Measurements from ENCODE around the gene HSD3B7.
"Not testable (repeated sequence)": the region's sequence is repeated elsewhere in the genome, so short reads cannot be mapped to it uniquely, and the experiment has no call there.

The HSD3B7 gene

DNA sequence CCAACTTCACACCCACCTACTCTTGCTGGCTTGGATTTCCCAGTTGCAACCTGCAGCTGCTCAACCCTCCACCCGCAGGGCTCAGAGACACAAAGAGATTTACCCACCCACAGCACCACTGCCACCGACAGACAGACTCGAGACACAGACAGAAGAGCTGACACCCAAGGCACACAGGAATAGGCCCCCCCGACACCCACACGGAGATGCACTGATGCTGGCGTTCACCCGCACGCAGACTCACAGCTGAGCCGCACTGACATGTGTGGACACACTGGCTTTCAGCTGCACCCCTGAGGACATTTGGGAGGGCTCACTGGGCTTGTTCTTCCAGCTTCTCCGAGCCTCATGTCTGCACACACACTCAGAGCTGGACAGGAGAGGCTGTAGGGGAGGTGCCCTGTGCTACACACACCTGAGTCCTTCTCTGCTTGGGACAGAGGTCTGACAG, 17.3 kb downstream of the HSD3B7 start:
- DNase-seq, result no peak

DNA sequence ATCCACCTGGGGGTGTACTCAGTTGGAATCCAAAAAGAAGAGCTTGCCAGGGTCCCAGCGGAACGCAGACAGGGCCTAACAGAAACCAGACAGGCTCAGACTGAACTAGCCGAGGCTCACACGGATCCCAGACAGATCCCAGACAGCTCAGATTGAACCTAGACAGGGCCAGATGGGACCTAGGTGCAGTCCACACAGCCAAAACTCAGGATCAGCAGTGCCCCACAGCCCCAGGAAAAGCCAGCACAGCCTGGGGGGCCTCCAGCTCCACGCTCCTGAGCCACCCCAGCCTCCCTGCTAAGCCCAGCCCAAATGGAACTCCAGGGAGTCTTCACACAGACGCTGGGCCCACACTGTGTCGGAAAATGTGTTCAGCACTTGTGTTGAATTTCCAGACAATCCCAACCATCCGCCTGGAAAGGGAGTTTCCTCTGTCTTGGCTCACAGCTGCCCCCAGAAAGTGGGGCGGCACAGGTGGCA, 17.9 kb downstream of the HSD3B7 start:
- DNase-seq, result no peak

- DNase-seq, result no peak
These were observed 18.7 kb downstream of the HSD3B7 start for GRCh38 chr16:31003744-31004143.

- DNase-seq, result no peak
These were observed 19.7 kb downstream of the HSD3B7 start for GRCh38 chr16:31004658-31005057.

DNA sequence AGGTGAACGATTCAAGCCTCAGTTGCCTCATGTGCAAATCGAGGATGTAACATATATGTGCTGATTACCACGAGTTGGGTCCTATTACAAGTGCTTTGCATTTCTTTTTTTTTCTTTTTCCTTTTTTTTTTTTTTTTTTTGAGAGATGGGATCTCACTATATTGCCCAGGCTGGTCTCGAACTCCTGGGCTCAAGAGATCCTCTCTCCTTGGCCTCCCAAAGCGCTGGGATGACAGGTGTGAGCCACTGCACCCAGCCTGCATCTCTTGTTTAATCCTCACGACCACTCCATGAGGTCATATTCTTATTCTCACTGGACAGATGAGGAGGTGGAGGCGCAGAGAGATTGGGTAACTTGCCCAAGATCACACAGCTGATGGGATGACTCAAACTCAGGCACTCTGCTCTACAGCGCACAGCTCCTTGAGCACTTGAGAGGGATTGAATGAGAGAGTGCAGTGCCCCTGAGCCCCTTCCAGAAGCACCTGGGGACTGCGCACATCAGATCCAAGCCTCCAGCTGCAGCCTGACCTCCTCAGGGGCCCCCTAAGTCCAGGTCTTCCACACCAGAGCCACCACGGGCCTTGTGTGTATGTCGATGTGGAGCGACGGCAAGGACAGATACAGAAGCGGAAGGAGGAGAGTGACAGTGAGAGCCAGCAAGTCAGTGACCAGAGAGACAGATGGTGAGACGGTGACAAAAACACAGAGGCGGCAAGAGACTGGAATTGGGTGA, 20.5 kb downstream of the HSD3B7 start:
- DNase-seq, result no peak

DNA sequence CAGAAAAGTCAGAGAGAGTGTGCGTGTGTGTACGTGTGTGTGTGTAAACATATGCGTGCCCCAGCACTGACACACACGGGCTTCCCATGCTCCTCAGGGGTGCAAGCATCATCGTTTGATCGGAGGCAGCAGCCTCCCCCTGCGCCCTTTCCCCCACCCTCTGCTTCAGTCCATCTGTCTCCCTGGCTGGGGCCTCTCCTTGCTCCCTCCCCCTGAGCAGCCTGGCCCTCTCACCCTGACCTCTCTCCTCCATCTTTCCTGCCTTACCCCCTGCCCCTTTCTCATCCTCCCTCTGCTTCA, 21.0 kb downstream of the HSD3B7 start:
- DNase-seq, result no peak

DNA sequence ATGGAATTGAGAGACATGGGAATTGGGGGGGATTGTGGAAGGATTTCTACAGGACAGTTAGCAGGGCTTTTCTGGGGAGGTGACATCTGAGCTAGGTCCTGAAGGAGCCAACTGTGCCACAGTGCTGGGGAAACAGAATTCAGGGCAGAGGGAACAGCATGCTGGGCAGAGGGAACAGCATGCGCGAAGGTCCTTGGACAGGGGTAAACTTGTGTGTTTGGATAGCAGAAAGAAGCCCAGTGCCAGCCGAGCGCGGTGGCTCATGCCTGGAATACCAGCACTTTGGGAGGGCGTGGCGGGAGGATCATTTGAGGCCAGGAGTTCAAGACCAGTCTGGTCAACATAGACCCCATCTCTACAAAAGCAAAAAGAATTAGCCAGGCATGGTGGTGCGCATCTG, 21.6 kb downstream of the HSD3B7 start:
- no peak for DNase-seq

DNA sequence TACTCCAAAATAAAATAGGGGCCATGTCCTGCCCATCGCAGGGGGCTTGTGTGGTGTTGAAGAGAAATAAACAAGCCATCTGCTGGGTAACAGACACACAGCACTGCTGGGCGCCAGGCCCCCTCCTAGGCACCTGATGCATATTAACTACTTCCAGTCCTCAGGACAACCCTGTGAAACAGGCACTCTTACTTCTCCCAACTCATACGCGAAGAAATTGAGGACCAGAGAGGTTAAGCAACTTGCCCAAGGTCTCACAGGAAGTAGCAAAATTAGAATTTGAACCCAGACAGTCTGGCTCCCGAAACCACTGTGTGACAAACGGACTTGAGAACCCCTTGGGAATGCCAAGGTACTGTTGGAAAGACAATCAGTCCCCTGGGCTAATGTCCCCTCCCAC, 22.7 kb downstream of the HSD3B7 start:
- DNase-seq, result no peak

DNA sequence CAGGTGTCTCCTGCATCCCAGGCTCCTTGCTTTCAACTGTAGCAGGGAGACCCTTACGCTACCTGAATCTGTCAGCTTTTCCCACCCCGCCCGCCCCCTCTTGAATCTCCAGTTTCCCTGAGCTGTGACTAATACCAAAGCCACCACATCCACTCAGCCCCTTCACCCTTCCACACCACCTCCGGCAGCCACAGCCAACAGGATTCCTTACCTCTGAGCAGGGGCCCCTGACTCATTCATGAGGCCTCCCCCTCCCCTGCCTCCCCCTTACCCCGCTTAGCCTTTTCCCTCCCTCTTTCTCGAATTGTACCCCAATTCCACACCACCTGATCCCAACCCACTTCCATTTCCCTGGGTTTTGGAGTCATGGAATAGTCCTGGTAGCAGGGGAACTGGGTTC, 23.1 kb downstream of the HSD3B7 start:
- DNase-seq, result no peak

- DNase-seq, result no peak
These were observed 23.5 kb downstream of the HSD3B7 start for GRCh38 chr16:31008551-31008950.

GRCh38 chr16:31009120-31009519, 24.1 kb downstream of the HSD3B7 start:
- no peak for DNase-seq

- DNase-seq, result no peak
These were observed 25.0 kb downstream of the HSD3B7 start for GRCh38 chr16:31009894-31010584.

- peak; percentile 43 for DNase-seq
These were observed 25.7 kb downstream of the HSD3B7 start, which contains the start of gene STX1B for GRCh38 chr16:31010585-31011325. Gene STX1B, minus strand, starts transcription at chr16:31010638. Its CDS starts 242 bp downstream, at chr16:31010396.

- DNase-seq, result not testable (repeated sequence)
These were observed 26.8 kb downstream of the HSD3B7 start for GRCh38 chr16:31011815-31012214.

GRCh38 chr16:31013292-31013691, 28.3 kb downstream of the HSD3B7 start:
- not testable (repeated sequence) for DNase-seq

DNA sequence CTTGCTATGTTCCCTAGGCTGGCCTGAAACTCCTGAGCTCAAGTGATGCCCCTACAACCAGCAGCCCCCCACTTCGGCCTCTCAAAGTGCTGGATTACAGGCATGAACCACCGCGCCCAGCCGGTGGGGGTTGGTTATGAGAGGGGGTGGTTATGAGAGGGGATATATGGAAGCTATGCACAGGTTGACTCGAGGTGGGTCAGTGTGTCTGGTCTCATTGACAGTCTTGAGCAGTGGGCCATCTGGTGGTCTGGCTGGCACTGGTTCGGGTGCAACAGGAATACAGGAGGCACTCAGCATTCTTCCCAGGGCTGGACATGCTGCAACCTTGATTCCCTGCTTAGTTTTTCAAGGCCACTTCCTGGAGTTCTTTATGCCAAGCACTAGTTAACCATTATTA, 31.0 kb downstream of the HSD3B7 start:
- no peak for DNase-seq

- not testable (repeated sequence) for DNase-seq
These were observed 32.7 kb downstream of the HSD3B7 start for GRCh38 chr16:31017756-31018155.

DNA sequence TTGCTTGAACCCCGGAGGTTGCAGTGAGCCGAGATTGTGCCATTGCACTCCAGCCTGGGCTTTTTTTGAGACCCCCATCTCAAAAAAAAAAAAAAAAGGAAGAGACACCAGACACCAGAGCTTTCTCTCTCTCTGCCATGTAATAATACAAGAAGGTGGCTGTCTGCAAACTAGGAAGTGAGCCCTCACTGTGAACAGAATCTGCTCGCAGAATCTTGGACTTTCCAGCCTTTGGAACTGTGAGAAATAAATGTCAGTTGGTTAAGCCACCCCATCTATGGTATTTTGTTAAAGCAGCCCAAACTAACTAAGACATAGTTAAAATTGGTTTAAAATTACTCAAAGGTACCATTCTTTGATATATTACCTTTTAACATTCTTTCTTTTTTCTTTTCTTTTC, 35.5 kb downstream of the HSD3B7 start:
- DNase-seq, result no peak

GRCh38 chr16:31022544-31023251, 37.7 kb downstream of the HSD3B7 start:
- no peak for DNase-seq

DNA sequence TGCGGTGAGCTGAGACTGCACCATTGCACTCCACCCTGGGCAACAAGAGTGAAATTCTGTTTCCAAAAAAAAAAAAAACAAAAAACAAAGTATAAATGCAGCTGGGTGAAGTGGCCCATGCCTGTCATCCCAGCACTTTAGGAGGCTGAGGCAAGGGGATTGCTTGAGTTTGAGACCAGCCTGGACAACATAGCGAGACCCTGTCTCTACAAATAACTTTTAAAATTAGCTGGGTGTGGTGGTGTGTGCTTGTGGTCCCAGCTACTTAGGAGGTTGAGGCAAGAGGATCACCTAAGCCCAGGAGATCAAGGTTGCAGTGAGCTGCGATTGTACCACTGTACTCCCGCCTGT, 38.2 kb downstream of the HSD3B7 start:
- DNase-seq, result no peak

GRCh38 chr16:31023627-31024226, 38.7 kb downstream of the HSD3B7 start:
- DNase-seq, result no peak

- DNase-seq, result no peak
These were observed 40.3 kb downstream of the HSD3B7 start for GRCh38 chr16:31025339-31025738.

GRCh38 chr16:31029272-31029671, 44.3 kb downstream of the HSD3B7 start:
- DNase-seq, result no peak
